Measurements from ENCODE around the gene CELA3B.

DNA sequence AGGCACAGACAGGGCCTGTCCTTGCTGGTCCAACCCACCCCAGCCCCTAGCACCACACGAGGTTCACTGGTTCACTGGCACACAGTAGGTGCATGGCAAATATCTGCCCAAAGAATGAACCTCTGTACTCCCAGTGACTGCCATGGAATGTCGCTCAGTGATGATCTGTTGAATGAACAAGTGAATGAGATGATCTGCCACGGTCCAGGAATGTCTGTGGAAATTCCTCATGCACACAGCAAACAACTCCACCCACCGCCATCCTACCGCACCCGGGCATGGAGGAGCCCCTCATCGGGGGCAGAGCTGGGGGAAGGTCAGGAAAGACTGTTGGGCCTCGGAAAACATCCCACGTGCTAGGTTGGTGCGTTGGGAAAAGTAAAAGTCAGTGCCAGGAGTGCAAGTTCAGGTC lies 41.4 kb upstream of the CELA3B start:
- TF ChIP-seq, protein P1, sequence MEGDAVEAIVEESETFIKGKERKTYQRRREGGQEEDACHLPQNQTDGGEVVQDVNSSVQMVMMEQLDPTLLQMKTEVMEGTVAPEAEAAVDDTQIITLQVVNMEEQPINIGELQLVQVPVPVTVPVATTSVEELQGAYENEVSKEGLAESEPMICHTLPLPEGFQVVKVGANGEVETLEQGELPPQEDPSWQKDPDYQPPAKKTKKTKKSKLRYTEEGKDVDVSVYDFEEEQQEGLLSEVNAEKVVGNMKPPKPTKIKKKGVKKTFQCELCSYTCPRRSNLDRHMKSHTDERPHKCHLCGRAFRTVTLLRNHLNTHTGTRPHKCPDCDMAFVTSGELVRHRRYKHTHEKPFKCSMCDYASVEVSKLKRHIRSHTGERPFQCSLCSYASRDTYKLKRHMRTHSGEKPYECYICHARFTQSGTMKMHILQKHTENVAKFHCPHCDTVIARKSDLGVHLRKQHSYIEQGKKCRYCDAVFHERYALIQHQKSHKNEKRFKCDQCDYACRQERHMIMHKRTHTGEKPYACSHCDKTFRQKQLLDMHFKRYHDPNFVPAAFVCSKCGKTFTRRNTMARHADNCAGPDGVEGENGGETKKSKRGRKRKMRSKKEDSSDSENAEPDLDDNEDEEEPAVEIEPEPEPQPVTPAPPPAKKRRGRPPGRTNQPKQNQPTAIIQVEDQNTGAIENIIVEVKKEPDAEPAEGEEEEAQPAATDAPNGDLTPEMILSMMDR (IDR thresholded peaks at IDR 0.05; ENCODE audit: insufficient read depth, low read length), result no peak
- TF ChIP-seq GABPA (IDR thresholded peaks at IDR 0.05; ENCODE audit: low read depth), result no peak
